ENCODE results near the gene PARVG. TPM values are rescaled to one million over a fixed set of nuclear protein-coding genes. Genes with fewer than 3 reads are reported as not detected.

Gene PARVG, protein sequence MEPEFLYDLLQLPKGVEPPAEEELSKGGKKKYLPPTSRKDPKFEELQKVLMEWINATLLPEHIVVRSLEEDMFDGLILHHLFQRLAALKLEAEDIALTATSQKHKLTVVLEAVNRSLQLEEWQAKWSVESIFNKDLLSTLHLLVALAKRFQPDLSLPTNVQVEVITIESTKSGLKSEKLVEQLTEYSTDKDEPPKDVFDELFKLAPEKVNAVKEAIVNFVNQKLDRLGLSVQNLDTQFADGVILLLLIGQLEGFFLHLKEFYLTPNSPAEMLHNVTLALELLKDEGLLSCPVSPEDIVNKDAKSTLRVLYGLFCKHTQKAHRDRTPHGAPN
- under 0.01 TPM in 1 of 2 replicates, not detected in the other for total RNA-seq

GRCh38 chr22:44180706-44181032 is at the start of gene PARVG:
Gene PARVG (plus strand): TSS chr22:44180925. CDS start chr22:44183330, 2,405 bp downstream.

Other genes with a start within 250 kb of the PARVG start
- 44.4 and 51.5 TPM in 2 replicates for gene SAMM50, start 225.5 kb upstream of the PARVG start, total RNA-seq
- gene PARVB, start 156.6 kb upstream of the PARVG start, total RNA-seq = 1.8 and 2.4 TPM in 2 replicates
- 0.39 TPM in 1 of 2 replicates, not detected in the other for gene SHISAL1, start 132.0 kb downstream of the PARVG start, total RNA-seq